K562 (cell line): ENCODE data around the gene LETM1. TPM values are rescaled to one million over a fixed set of nuclear protein-coding genes. Genes with fewer than 3 reads are reported as not detected.

Source experiments
- ATAC-seq: fragments of 200-7000 bp; cut with Tn5 transposase; 3 replicates; pipeline ENCODE4 v1.9.1; 2020; ENCODE audit warnings: moderate library complexity
- BruUV-seq: library from RNA; stranded (reverse); fragments of 400-500 nt; replicated peaks from 2 replicates; lab custom pipeline; 2021; lab: Mats Ljungman, UMichigan
- CTCF ChIA-PET: fragments of 300-600 bp; formaldehyde crosslinking; extraction: SDS; loops from one replicate; lab custom pipeline; 2021; ENCODE audit warnings: low intra/inter-chr PET ratio; lab: Yijun Ruan, JAX
- POLR2A ChIA-PET: fragments of 300-600, 350-650 bp; sonication (Branson Sonifier 250); formaldehyde crosslinking; extraction: SDS; loops from one replicate; lab custom pipeline; 2021; ENCODE audit warnings: antibody characterized with exemption, inconsistent platforms; lab: Yijun Ruan, JAX
- DNase-seq, 4 experiments: peaks; one replicate each; pipeline versions ENCODE4 v3.0.0 to v3.0.0-alpha.2; 2011 to 2018; ENCODE audit warnings: low spot score in 3 of 4, mixed read lengths in 3 of 4; ENCODE audit errors: extremely low read depth in 1 of 4
- FAIRE-seq: peaks from 2 replicates; lab custom pipeline; 2011; peaks lifted over from hg19 to GRCh38; lab: Jason Lieb, UNC
- H2AFZ ChIP-seq: 2 replicates; pipeline ENCODE4 v1.6.0; 2011; ENCODE audit warnings: low read depth, low read length, control low read depth, inconsistent platforms
- H3K27ac ChIP-seq: fragments of 200-600 bp; 3 replicates; pipeline ENCODE4 v1.8.0; 2011; ENCODE audit warnings: low read depth, mild to moderate bottlenecking, control low read depth, inconsistent platforms, low read length, moderate library complexity, mixed read lengths; ENCODE audit errors: extremely low read depth
- H3K27me3 ChIP-seq, 2 experiments: fragments of 300-600 bp in 1 of 2; 2 replicates in 1 of 2; 3 replicates in 1 of 2; pipeline versions ENCODE4 v1.6.0 to v1.8.0; 2011; ENCODE audit warnings: inconsistent platforms in 2 of 2, low read length in 2 of 2, mild to moderate bottlenecking in 1 of 2, mixed read lengths in 1 of 2, moderate library complexity in 1 of 2; ENCODE audit not compliant: control insufficient read depth in 2 of 2, insufficient read depth in 2 of 2
- H3K36me3 ChIP-seq: fragments of 300-600 bp; 3 replicates; pipeline ENCODE4 v1.8.0; 2011; ENCODE audit warnings: mild to moderate bottlenecking, low read length, inconsistent platforms; ENCODE audit not compliant: control insufficient read depth, insufficient read depth
- H3K4me1 ChIP-seq, 2 experiments: fragments of 200-600 bp in 1 of 2; replicated peaks in 1 of 2; 2 replicates in 1 of 2; 3 replicates in 1 of 2; pipeline versions ENCODE4 v1.5.1 to v1.8.0; 2011; ENCODE audit warnings: inconsistent platforms in 2 of 2, low read length in 2 of 2, mild to moderate bottlenecking in 1 of 2, mixed read lengths in 1 of 2, moderate library complexity in 1 of 2; ENCODE audit not compliant: control insufficient read depth in 2 of 2, insufficient read depth in 2 of 2
- H3K4me2 ChIP-seq: 2 replicates; pipeline ENCODE4 v1.6.1; 2011; ENCODE audit warnings: low read length, control low read depth, inconsistent platforms, mixed read lengths; ENCODE audit not compliant: insufficient read depth
- H3K4me3 ChIP-seq: fragments of 200-600 bp; sonication (generic), shearing (Covaris generic); 2 replicates; pipeline ENCODE4 v1.5.1; 2016; ENCODE audit warnings: control low read depth, inconsistent platforms
- H3K79me2 ChIP-seq: fragments of 200-600 bp; 3 replicates; pipeline ENCODE4 v1.8.0; 2011; ENCODE audit warnings: low read length, inconsistent platforms; ENCODE audit not compliant: control insufficient read depth, insufficient read depth
- H3K9ac ChIP-seq, 2 experiments: 2 replicates each; pipeline versions ENCODE4 v1.6.0 to v1.6.1; 2011; ENCODE audit warnings: low read depth in 2 of 2, low read length in 2 of 2, control low read depth in 1 of 2, inconsistent platforms in 1 of 2, mild to moderate bottlenecking in 1 of 2, mixed read lengths in 1 of 2; ENCODE audit not compliant: insufficient read depth in 1 of 2
- H3K9me1 ChIP-seq: one replicate; pipeline ENCODE4 v1.6.0; 2011; ENCODE audit warnings: inconsistent platforms, mild to moderate bottlenecking, low read length, moderate library complexity; ENCODE audit not compliant: control insufficient read depth, insufficient read depth
- H3K9me3 ChIP-seq: replicated peaks from 2 replicates; pipeline ENCODE4 v1.5.1; 2011; ENCODE audit warnings: low read depth, low read length, inconsistent platforms; ENCODE audit not compliant: control insufficient read depth, insufficient read depth
- H4K20me1 ChIP-seq: replicated peaks from 2 replicates; pipeline ENCODE4 v1.6.1; 2011; ENCODE audit warnings: low read length, inconsistent platforms, mixed read lengths; ENCODE audit not compliant: control insufficient read depth, insufficient read depth
- MEIS2 ChIP-seq: fragments of 450-650 bp; IDR thresholded peaks from 2 replicates; pipeline ENCODE4 v1.6.1; 2014; ENCODE audit warnings: mild to moderate bottlenecking; ENCODE audit not compliant: partially characterized antibody
- TEAD2 ChIP-seq: fragments of 450-650 bp; IDR thresholded peaks from 2 replicates; pipeline ENCODE4 v1.6.1; 2016; ENCODE audit warnings: missing genetic modification characterization, control low read depth, missing compliant biosample characterization
- TFAM ChIP-seq: fragments of 250-450 bp; sonication (Bioruptor Pico); conservative IDR thresholded peaks from 2 replicates; pipeline ENCODE4 v1.5.0; 2021; ENCODE audit warnings: mild to moderate bottlenecking, moderate library complexity
- USF1 ChIP-seq: sonication (generic); formaldehyde crosslinking; IDR thresholded peaks from 2 replicates; pipeline ENCODE4 v1.9.0; 2022; ENCODE audit warnings: mild to moderate bottlenecking, missing genetic modification reagents
- ZBTB33 ChIP-seq: sonication (generic); formaldehyde crosslinking; IDR thresholded peaks from 2 replicates; pipeline ENCODE4 v1.8.1; 2023; ENCODE audit warnings: mild to moderate bottlenecking, missing genetic modification reagents
- WGBS: fragments of 100-300 bp; shearing (Covaris generic); methylation state at CpG from one replicate; pipeline ENCODE4 v1.1.6; 2016; ENCODE audit warnings: low coverage, mixed read lengths; ENCODE audit not compliant: insufficient coverage; ENCODE audit errors: missing lambda C conversion rate; 5-methylcytosine and 5-hydroxymethylcytosine counted together
- in situ Hi-C: fragments of 300-500 bp; cut with MboI; formaldehyde crosslinking; loops from 4 replicates; pipeline ENCODE4 v1.15.0; 2018; ENCODE audit warnings: inconsistent platforms, mixed read lengths
- intact Hi-C: fragments of 100-400 bp; cut with micrococcal nuclease; formaldehyde crosslinking; loops from 2 replicates; pipeline ENCODE4 v1.14.2; 2022
- polyA plus RNA-seq, 8 experiments: library from polyadenylated mRNA; depleted of rRNA in 4 of 8; stranded (reverse) in 5 of 8; unstranded in 3 of 8; fragments of >200 nt; fragmentation: Nextera tagmentation in 2 of 8; fragmentation: Illumina TruSeq in 1 of 8; extraction: Ambion mirVana in 2 of 8; extraction: Trizol in 1 of 8; gene quantifications; 2 replicates each; pipeline versions ENCODE4 v1.2.1 to v1.2.3, GENCODE V29; 2011 to 2014; ENCODE audit warnings: inconsistent platforms in 1 of 8, missing spikeins in 1 of 8
- total RNA-seq, 7 experiments: library from RNA; depleted of rRNA in 6 of 7; stranded (reverse); fragments of >200 nt in 6 of 7; fragmentation: Illumina TruSeq in 2 of 7; extraction: Trizol in 2 of 7; gene quantifications; 2 replicates each; pipeline versions ENCODE4 v1.2.1 to v1.2.3, GENCODE V29; 2011 to 2021; ENCODE audit warnings: low replicate concordance in 1 of 7

LETM1 gene
- total and polyA plus RNA-seq, 9 of the 15 experiments (the other 6 are each of a cell fraction or from before 2014, with no cell fraction given): 3.9 to 109 (median 35.0) TPM

GRCh38 chr4:1841201-1841886 lies 14.6 kb downstream of the LETM1 start:
- FAIRE-seq (no peak), ATAC-seq (no peak), DNase-seq (no peak)
- H3K4me1 ChIP-seq: peaks cover 0 to 4% of the 10 kb centered on the region in 2 experiments; a peak in 1 of 5 replicates
- POLR2A ChIA-PET: interaction anchor here (0.6 kb wide), 1 partner anchor 10 kb away, joined by 3 read pairs; no protein-coding TSS in a partner anchor
- intact Hi-C loops: no loop called here
- no peak overlapping the region for H2AFZ ChIP-seq
- H3K4me2 ChIP-seq: no peak overlapping the region
- BruUV-seq: no TSS peak
- CTCF ChIA-PET: no interaction called here
- H3K9me1 ChIP-seq: peaks cover 2% of the 10 kb centered on the region
- 93% methylated on average over 25 of the region's 31 CpGs for WGBS
- peaks cover 17% of the 10 kb centered on the region for H4K20me1 ChIP-seq
- no peaks in the 10 kb centered on the region for H3K27me3 ChIP-seq
- no peak overlapping the region for H3K9ac ChIP-seq
- H3K79me2 ChIP-seq: peaks cover 44% of the 10 kb centered on the region
- no peaks in the 10 kb centered on the region for H3K9me3 ChIP-seq
- in situ Hi-C loops: no loop called here
- peaks cover 89% of the 10 kb centered on the region for H3K36me3 ChIP-seq
- no peak overlapping the region for H3K4me3 ChIP-seq
- H3K27ac ChIP-seq: no peak overlapping the region
- TF ChIP-seq MEIS2 (no peak), TFAM (no peak), USF1 (no peak), ZBTB33 (0 out of 2 replicates have a peak, but pooled peaks have one; percentile 24), TEAD2 (tag) (no peak)
